Common myeloid progenitor, CD34-positive (primary cell): Measurements from ENCODE around the gene BEND7.

Experiments used
- CTCF ChIA-PET: fragments of 350-600 bp; sonication (Branson Sonifier 250); formaldehyde crosslinking; loops from one replicate; lab custom pipeline; 2021; ENCODE audit warnings: antibody characterized with exemption; lab: Charles Lee
- POLR2A ChIA-PET: fragments of 350-600 bp; sonication (Branson Sonifier 250); formaldehyde crosslinking; loops from one replicate; lab custom pipeline; 2021; ENCODE audit warnings: antibody characterized with exemption; lab: Charles Lee
- DNase-seq, 3 donors: peaks; one replicate each; pipeline versions ENCODE4 v3.0.0 to v3.0.0-alpha.2; 2013
- H3K27ac ChIP-seq, 2 experiments: 1 replicate in 1 of 2; 2 replicates in 1 of 2; pipeline ENCODE4 v1.7.0; 2013; ENCODE audit warnings: inconsistent platforms in 2 of 2, low read length in 2 of 2, mild to moderate bottlenecking in 2 of 2, low read depth in 1 of 2, moderate library complexity in 1 of 2; ENCODE audit not compliant: severe bottlenecking in 2 of 2, insufficient read depth in 1 of 2, poor library complexity in 1 of 2
- H3K27me3 ChIP-seq, 5 experiments: replicated peaks in 2 of 5; 1 replicate in 3 of 5; 2 replicates in 2 of 5; pipeline versions ENCODE4 v1.6.1 to v1.7.0; 2013; ENCODE audit warnings: low read length in 4 of 5, mild to moderate bottlenecking in 2 of 5, moderate library complexity in 2 of 5, inconsistent platforms in 1 of 5; ENCODE audit not compliant: insufficient read depth in 5 of 5, control insufficient read depth in 4 of 5
- H3K36me3 ChIP-seq, 4 experiments: 1 replicate in 2 of 4; 2 replicates in 2 of 4; pipeline versions ENCODE4 v1.6.1 to v1.7.0; 2013; ENCODE audit warnings: low read length in 3 of 4, control low read depth in 1 of 4, mild to moderate bottlenecking in 1 of 4; ENCODE audit not compliant: control insufficient read depth in 4 of 4, insufficient read depth in 4 of 4
- H3K4me1 ChIP-seq, 4 experiments: 1 replicate in 3 of 4; 2 replicates in 1 of 4; pipeline versions ENCODE4 v1.6.1 to v1.7.1; 2013; ENCODE audit warnings: low read length in 3 of 4, mild to moderate bottlenecking in 3 of 4, control low read depth in 1 of 4, inconsistent platforms in 1 of 4, moderate library complexity in 1 of 4; ENCODE audit not compliant: control insufficient read depth in 4 of 4, insufficient read depth in 4 of 4; ENCODE audit errors: control extremely low read depth in 1 of 4
- H3K4me3 ChIP-seq, 7 experiments: 1 replicate in 4 of 7; 2 replicates in 3 of 7; pipeline versions ENCODE4 v1.5.1 to v1.7.0; 2013; ENCODE audit warnings: mild to moderate bottlenecking in 7 of 7, low read length in 6 of 7, moderate library complexity in 6 of 7, inconsistent platforms in 2 of 7, low read depth in 2 of 7, control low read depth in 1 of 7; ENCODE audit not compliant: insufficient read depth in 4 of 7, control insufficient read depth in 1 of 7; ENCODE audit errors: extremely low read depth in 1 of 7
- H3K9me3 ChIP-seq, 5 experiments: 1 replicate in 4 of 5; 2 replicates in 1 of 5; pipeline versions ENCODE4 v1.6.1 to v1.7.1; 2013; ENCODE audit warnings: low read length in 4 of 5, mild to moderate bottlenecking in 2 of 5, inconsistent platforms in 1 of 5, low read depth in 1 of 5, moderate library complexity in 1 of 5; ENCODE audit not compliant: control insufficient read depth in 4 of 5, insufficient read depth in 2 of 5; ENCODE audit errors: control extremely low read depth in 1 of 5
- WGBS: methylation state at CpG from one replicate; pipeline ENCODE4 v1.1.5; 2013; ENCODE audit not compliant: insufficient coverage; 5-methylcytosine and 5-hydroxymethylcytosine counted together

The BEND7 gene

GRCh38 chr10:13525663-13526062 lies 3.2 kb downstream of the BEND7 start:
- Histone ChIP-seq H3K4me1 (peaks cover 3 to 17% (median 8%) of the 10 kb centered on the region in 4 experiments), H3K9me3 (no peaks in the 10 kb centered on the region), H3K4me3 (no peak overlapping the region), H3K27ac (no peak overlapping the region), H3K27me3 (peaks cover 0 to 31% (median 0%) of the 10 kb centered on the region in 5 experiments), H3K36me3 (peaks cover 0 to 13% (median 6%) of the 10 kb centered on the region in 4 experiments)
- no peak for DNase-seq
- 80% methylated on average over 1 of the region's 3 CpGs for whole genome bisulfite sequencing
- POLR2A ChIA-PET = interaction anchor here (0.6 kb wide), 1 partner anchor 35 kb away, joined by 3 read pairs; no protein-coding TSS in a partner anchor
- CTCF ChIA-PET = interaction anchor here (1.3 to 2.5 kb wide), 3 partner anchors 11 to 154 kb away, joined by 4 to 5 read pairs (median 5); no protein-coding TSS in a partner anchor

GRCh38 chr10:13521026-13521425 lies 7.8 kb downstream of the BEND7 start:
- H3K4me3 ChIP-seq = no peak overlapping the region
- no peak for DNase-seq
- WGBS = 100% methylated on average over 6 of the region's 7 CpGs
- CTCF ChIA-PET = no interaction called here
- H3K36me3 ChIP-seq = peaks cover 0 to 22% (median 9%) of the 10 kb centered on the region in 4 experiments
- no peaks in the 10 kb centered on the region for H3K9me3 ChIP-seq
- H3K4me1 ChIP-seq = no peaks in the 10 kb centered on the region
- no peak overlapping the region for H3K27ac ChIP-seq
- peaks cover 0 to 11% (median 0%) of the 10 kb centered on the region in 5 experiments for H3K27me3 ChIP-seq
- POLR2A ChIA-PET = no interaction called here

DNA sequence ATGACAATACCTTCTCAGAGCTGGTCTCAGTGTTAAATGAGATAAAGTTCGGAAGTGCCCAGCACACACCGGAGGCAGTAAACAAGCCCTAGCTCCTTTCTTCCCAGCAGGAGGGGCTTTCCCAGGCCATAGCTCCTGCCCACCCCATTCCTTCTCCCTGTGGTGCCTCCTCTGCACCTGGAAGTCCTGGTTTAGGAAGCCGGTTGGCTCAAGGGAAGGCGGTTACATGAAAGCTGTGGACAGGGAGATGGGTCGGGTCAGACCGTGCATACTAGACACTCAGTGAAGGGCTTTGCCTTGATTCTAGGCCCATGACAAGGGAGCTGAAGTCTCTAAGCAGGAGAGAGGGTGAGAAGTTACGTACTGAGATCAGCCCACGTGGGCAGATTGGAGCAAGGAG lies 8.6 kb downstream of the BEND7 start:
- Histone ChIP-seq H3K27me3 (peaks cover 0 to 11% (median 0%) of the 10 kb centered on the region in 5 experiments), H3K9me3 (no peaks in the 10 kb centered on the region), H3K27ac (no peak overlapping the region), H3K36me3 (peaks cover 0 to 25% (median 6%) of the 10 kb centered on the region in 4 experiments), H3K4me1 (no peaks in the 10 kb centered on the region), H3K4me3 (no peak overlapping the region)
- no peak for DNase-seq
- WGBS = 96% methylated on average over 7 of the region's 8 CpGs
- ChIA-PET POLR2A (no interaction called here), CTCF (interaction anchor here (0.9 kb wide), 1 partner anchor 16 kb away, joined by 4 read pairs; no protein-coding TSS in a partner anchor)

DNA sequence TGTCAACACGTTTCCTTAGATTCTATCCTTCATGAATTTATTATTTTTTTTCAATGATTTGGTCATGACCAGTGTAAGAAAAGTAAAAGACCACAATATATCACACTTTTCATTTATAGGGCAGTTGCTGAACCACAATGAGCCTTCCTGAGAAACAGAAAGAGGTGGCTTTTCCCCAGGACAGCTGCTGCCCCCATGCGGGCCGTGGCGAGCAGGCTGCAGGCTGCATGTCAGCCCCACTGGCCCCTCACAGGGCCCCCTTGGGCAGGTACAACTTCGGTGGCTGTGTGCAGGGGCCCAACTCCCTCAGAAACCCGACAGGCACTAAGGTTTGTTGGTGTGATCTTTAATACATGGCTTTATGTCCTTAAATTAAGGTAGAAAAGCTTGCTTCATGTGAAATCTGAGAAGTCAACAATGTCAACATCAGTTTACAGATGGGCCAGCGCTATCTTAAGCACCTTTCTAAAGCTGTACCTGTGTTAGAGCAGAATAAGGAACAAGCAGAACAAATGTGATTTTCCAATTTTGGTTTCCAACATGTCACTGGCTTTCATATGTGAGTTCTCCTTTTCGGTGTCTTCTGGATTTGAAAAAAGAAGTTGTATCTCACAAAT lies 10.6 kb downstream of the BEND7 start:
- no peaks in the 10 kb centered on the region for H3K9me3 ChIP-seq
- peaks cover 0 to 22% (median 4%) of the 10 kb centered on the region in 4 experiments for H3K36me3 ChIP-seq
- WGBS = 89% methylated on average over 5 of the region's 8 CpGs
- DNase-seq = peak in 2 of 3 donors; percentile 20 to 28
- H3K4me3 ChIP-seq = no peak overlapping the region
- H3K27ac ChIP-seq = no peak overlapping the region
- CTCF ChIA-PET = interaction anchor here (1.5 kb wide), 1 partner anchor 146 kb away, joined by 4 read pairs; no protein-coding TSS in a partner anchor
- POLR2A ChIA-PET = no interaction called here
- H3K4me1 ChIP-seq = no peaks in the 10 kb centered on the region
- H3K27me3 ChIP-seq = peaks cover 0 to 4% (median 0%) of the 10 kb centered on the region in 5 experiments

DNA sequence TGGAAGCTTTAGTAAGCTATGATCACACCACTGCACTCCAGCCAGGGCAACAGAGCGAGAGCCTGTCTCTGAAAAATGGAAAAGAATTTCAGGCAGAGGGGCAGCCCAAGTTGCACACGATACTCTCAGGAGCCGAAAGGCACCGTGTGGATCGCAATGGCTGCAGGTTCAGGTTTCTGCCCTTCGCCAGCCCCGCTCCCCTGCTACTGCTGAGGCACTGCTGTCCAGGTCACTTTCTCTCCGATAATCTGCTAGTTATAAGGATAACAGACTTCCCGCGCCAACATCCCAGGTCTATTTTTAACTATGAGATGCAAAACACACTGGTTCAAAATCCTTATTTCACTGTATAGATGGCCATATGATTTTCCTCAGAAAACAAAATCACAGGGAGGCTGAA lies 11.1 kb downstream of the BEND7 start:
- H3K27ac ChIP-seq = no peak overlapping the region
- WGBS = 90% methylated on average over 10 of the region's 10 CpGs
- no peaks in the 10 kb centered on the region for H3K9me3 ChIP-seq
- CTCF ChIA-PET = interaction anchor here (1.1 to 1.5 kb wide), 2 partner anchors 16 to 145 kb away, joined by 3 to 4 read pairs; no protein-coding TSS in a partner anchor
- POLR2A ChIA-PET = no interaction called here
- DNase-seq = no peak
- H3K4me3 ChIP-seq = no peak overlapping the region
- H3K4me1 ChIP-seq = no peaks in the 10 kb centered on the region
- H3K27me3 ChIP-seq = peaks cover 0 to 4% (median 0%) of the 10 kb centered on the region in 5 experiments
- peaks cover 0 to 18% (median 4%) of the 10 kb centered on the region in 4 experiments for H3K36me3 ChIP-seq

DNA sequence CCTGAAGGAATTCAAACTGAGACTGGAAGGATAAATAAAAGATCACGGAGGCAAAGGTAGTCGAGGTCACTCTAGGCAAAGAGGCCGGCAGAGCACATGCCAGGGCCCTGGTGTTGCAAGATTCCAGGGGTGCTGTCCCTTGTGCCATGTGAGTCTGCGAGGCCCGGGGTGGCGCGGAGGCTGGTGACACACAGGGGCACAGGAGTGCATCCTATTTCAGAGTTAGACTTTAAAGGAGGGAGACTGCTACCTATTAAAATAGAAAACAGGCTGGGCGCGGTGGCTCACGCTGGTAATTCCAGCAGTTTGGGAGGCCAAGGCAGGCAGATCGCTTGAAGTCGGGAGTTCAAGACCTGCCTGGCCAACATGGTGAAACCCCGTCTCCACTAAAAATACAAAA lies 12.6 kb downstream of the BEND7 start:
- Histone ChIP-seq H3K9me3 (no peaks in the 10 kb centered on the region), H3K4me3 (no peak overlapping the region), H3K4me1 (no peaks in the 10 kb centered on the region), H3K27ac (no peak overlapping the region), H3K36me3 (peaks cover 0 to 13% (median 5%) of the 10 kb centered on the region in 4 experiments), H3K27me3 (peaks cover 0 to 7% (median 0%) of the 10 kb centered on the region in 5 experiments)
- no peak for DNase-seq
- WGBS = 88% methylated on average over 13 of the region's 13 CpGs
- CTCF ChIA-PET = no interaction called here
- POLR2A ChIA-PET = no interaction called here

- ChIA-PET CTCF (interaction anchor here (1.3 kb wide), 1 partner anchor 21 kb away, joined by 4 read pairs; no protein-coding TSS in a partner anchor), POLR2A (no interaction called here)
- H3K27me3 ChIP-seq = peaks cover 0 to 7% (median 0%) of the 10 kb centered on the region in 5 experiments
- no peak overlapping the region for H3K27ac ChIP-seq
- DNase-seq = no peak
- 100% methylated on average over 3 of the region's 5 CpGs for WGBS
- H3K9me3 ChIP-seq = no peaks in the 10 kb centered on the region
- peaks cover 0 to 10% (median 5%) of the 10 kb centered on the region in 4 experiments for H3K36me3 ChIP-seq
- no peak overlapping the region for H3K4me3 ChIP-seq
- H3K4me1 ChIP-seq = no peaks in the 10 kb centered on the region
Observed at GRCh38 chr10:13515467-13515866, 13.3 kb downstream of the BEND7 start.
